Measurements from ENCODE around the gene TBX15.

Gene TBX15

GRCh38 chr1:119009312-119009655 is 21.1 kb upstream of the TBX15 start:
- DNase-seq (ENCODE audit: insufficient read length, low spot score) (no peak), FAIRE-seq (no peak)
- no peak for TF ChIP-seq SPI1 (IDR thresholded peaks at IDR 0.05; ENCODE audit: low read depth, low read length)
- TF ChIP-seq TAF1 (IDR thresholded peaks at IDR 0.05; ENCODE audit: low read depth, low read length), result no peak

- no peak for DNase-seq (ENCODE audit: insufficient read length, low spot score)
- FAIRE-seq, result no peak
Measured at GRCh38 chr1:119008483-119009311, 20.6 kb upstream of the TBX15 start.

GRCh38 chr1:119007670-119008482 is 19.7 kb upstream of the TBX15 start:
- FAIRE-seq (no peak), DNase-seq (ENCODE audit: insufficient read length, low spot score) (no peak)
- TF ChIP-seq PAX5 (IDR thresholded peaks at IDR 0.05; ENCODE audit: insufficient read depth, low read length, severe bottlenecking), result no peak
- TF ChIP-seq POLR2AphosphoS5 (IDR thresholded peaks at IDR 0.05; ENCODE audit: low read depth, low read length), result no peak

More at GRCh38 chr1:119008483-119009311, 20.6 kb upstream of the TBX15 start:
- no peak for TF ChIP-seq PAX5 (IDR thresholded peaks at IDR 0.05; ENCODE audit: insufficient read depth, low read length, severe bottlenecking)
- no peak for TF ChIP-seq SPI1 (IDR thresholded peaks at IDR 0.05; ENCODE audit: low read depth, low read length)
- no peak for TF ChIP-seq POU2F2 (IDR thresholded peaks at IDR 0.05; ENCODE audit: low read depth, low read length)
- TF ChIP-seq TAF1 (IDR thresholded peaks at IDR 0.05; ENCODE audit: low read depth, low read length), result no peak
- TF ChIP-seq POLR2A (IDR thresholded peaks at IDR 0.05; ENCODE audit: low read depth, low read length), result no peak
- no peak for TF ChIP-seq POLR2AphosphoS5 (IDR thresholded peaks at IDR 0.05; ENCODE audit: low read depth, low read length)

- FAIRE-seq (no peak), DNase-seq (ENCODE audit: insufficient read length, low spot score) (no peak)
- TF ChIP-seq POLR2AphosphoS5 (IDR thresholded peaks at IDR 0.05; ENCODE audit: low read depth, low read length) (no peak), POLR2A (IDR thresholded peaks at IDR 0.05; ENCODE audit: low read depth, low read length) (no peak), SPI1 (IDR thresholded peaks at IDR 0.05; ENCODE audit: low read depth, low read length) (no peak), POU2F2 (IDR thresholded peaks at IDR 0.05; ENCODE audit: low read depth, low read length) (no peak), TAF1 (IDR thresholded peaks at IDR 0.05; ENCODE audit: low read depth, low read length) (no peak), PAX5 (IDR thresholded peaks at IDR 0.05; ENCODE audit: insufficient read depth, low read length, severe bottlenecking) (no peak)
Measured at GRCh38 chr1:119007339-119007669, 19.2 kb upstream of the TBX15 start.

GRCh38 chr1:119006406-119007279 is 18.5 kb upstream of the TBX15 start:
- no peak for FAIRE-seq
- TF ChIP-seq SPI1 (IDR thresholded peaks at IDR 0.05; ENCODE audit: low read depth, low read length) (no peak), TAF1 (IDR thresholded peaks at IDR 0.05; ENCODE audit: low read depth, low read length) (no peak), POLR2AphosphoS5 (IDR thresholded peaks at IDR 0.05; ENCODE audit: low read depth, low read length) (no peak), POLR2A (IDR thresholded peaks at IDR 0.05; ENCODE audit: low read depth, low read length) (no peak), PAX5 (IDR thresholded peaks at IDR 0.05; ENCODE audit: insufficient read depth, low read length, severe bottlenecking) (no peak), POU2F2 (IDR thresholded peaks at IDR 0.05; ENCODE audit: low read depth, low read length) (no peak)

GRCh38 chr1:119005724-119006405 is 17.7 kb upstream of the TBX15 start:
- DNase-seq (ENCODE audit: insufficient read length, low spot score), result no peak
- no peak for FAIRE-seq
- TF ChIP-seq TAF1 (IDR thresholded peaks at IDR 0.05; ENCODE audit: low read depth, low read length) (no peak), SPI1 (IDR thresholded peaks at IDR 0.05; ENCODE audit: low read depth, low read length) (no peak), PAX5 (IDR thresholded peaks at IDR 0.05; ENCODE audit: insufficient read depth, low read length, severe bottlenecking) (no peak), POU2F2 (IDR thresholded peaks at IDR 0.05; ENCODE audit: low read depth, low read length) (no peak), POLR2A (IDR thresholded peaks at IDR 0.05; ENCODE audit: low read depth, low read length) (no peak), POLR2AphosphoS5 (IDR thresholded peaks at IDR 0.05; ENCODE audit: low read depth, low read length) (no peak)

More at GRCh38 chr1:119006406-119007279, 18.5 kb upstream of the TBX15 start:
- DNase-seq (ENCODE audit: insufficient read length, low spot score), result no peak

GRCh38 chr1:119004781-119005180 is 16.6 kb upstream of the TBX15 start:
- DNase-seq (ENCODE audit: insufficient read length, low spot score) (no peak), FAIRE-seq (no peak)
- TF ChIP-seq POLR2A (IDR thresholded peaks at IDR 0.05; ENCODE audit: low read depth, low read length), result no peak

GRCh38 chr1:119004129-119004527 is 16.0 kb upstream of the TBX15 start:
- DNase-seq (ENCODE audit: insufficient read length, low spot score) (no peak), FAIRE-seq (no peak)
- TF ChIP-seq PAX5 (IDR thresholded peaks at IDR 0.05; ENCODE audit: insufficient read depth, low read length, severe bottlenecking) (no peak), POU2F2 (IDR thresholded peaks at IDR 0.05; ENCODE audit: low read depth, low read length) (no peak), POLR2A (IDR thresholded peaks at IDR 0.05; ENCODE audit: low read depth, low read length) (no peak)

GRCh38 chr1:119003413-119004128 is 15.4 kb upstream of the TBX15 start:
- TF ChIP-seq POU2F2 (IDR thresholded peaks at IDR 0.05; ENCODE audit: low read depth, low read length) (no peak), PAX5 (IDR thresholded peaks at IDR 0.05; ENCODE audit: insufficient read depth, low read length, severe bottlenecking) (no peak), TAF1 (IDR thresholded peaks at IDR 0.05; ENCODE audit: low read depth, low read length) (no peak), SPI1 (IDR thresholded peaks at IDR 0.05; ENCODE audit: low read depth, low read length) (no peak), POLR2A (IDR thresholded peaks at IDR 0.05; ENCODE audit: low read depth, low read length) (no peak), POLR2AphosphoS5 (IDR thresholded peaks at IDR 0.05; ENCODE audit: low read depth, low read length) (no peak)
- FAIRE-seq (no peak), DNase-seq (ENCODE audit: insufficient read length, low spot score) (no peak)

Data from GM12891 (cell line).